GM12801 (cell line): ENCODE data around the gene TAS2R1.

ENCODE experiments used
- TF ChIP-seq, protein P1 (sequence below): IDR thresholded peaks from one replicate; pipeline ENCODE4 v1.5.1; 2011; ENCODE audit warnings: control low read depth; ENCODE audit not compliant: insufficient read length; ENCODE audit errors: extremely low read depth

The TAS2R1 gene

DNA sequence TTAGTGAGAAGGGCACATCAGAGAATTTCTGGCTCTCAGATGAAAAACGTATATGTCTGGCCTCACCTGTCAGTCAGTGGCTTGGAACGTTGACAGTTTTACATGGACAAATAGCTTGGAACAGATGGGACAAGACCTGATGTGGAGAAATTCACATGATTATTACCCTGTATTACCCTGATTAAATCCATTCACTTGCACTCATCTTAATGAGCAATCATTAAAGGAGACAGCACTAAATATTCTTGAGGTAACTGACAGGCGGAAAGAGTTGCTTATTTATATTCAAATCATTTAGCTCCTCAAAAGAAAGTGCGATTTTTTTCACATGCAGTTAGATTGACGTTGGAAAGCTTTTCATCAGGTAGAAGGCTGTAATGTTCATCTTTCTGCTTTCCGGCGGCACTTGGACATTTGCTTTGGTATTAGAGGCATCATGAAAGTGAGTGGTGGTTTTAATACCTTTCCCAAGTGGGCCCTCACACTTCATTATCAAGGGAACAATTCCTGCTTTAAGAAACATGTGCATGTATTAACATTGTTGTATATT lies 11.7 kb upstream of the TAS2R1 start:
- TF ChIP-seq, protein P1, sequence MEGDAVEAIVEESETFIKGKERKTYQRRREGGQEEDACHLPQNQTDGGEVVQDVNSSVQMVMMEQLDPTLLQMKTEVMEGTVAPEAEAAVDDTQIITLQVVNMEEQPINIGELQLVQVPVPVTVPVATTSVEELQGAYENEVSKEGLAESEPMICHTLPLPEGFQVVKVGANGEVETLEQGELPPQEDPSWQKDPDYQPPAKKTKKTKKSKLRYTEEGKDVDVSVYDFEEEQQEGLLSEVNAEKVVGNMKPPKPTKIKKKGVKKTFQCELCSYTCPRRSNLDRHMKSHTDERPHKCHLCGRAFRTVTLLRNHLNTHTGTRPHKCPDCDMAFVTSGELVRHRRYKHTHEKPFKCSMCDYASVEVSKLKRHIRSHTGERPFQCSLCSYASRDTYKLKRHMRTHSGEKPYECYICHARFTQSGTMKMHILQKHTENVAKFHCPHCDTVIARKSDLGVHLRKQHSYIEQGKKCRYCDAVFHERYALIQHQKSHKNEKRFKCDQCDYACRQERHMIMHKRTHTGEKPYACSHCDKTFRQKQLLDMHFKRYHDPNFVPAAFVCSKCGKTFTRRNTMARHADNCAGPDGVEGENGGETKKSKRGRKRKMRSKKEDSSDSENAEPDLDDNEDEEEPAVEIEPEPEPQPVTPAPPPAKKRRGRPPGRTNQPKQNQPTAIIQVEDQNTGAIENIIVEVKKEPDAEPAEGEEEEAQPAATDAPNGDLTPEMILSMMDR: no peak

DNA sequence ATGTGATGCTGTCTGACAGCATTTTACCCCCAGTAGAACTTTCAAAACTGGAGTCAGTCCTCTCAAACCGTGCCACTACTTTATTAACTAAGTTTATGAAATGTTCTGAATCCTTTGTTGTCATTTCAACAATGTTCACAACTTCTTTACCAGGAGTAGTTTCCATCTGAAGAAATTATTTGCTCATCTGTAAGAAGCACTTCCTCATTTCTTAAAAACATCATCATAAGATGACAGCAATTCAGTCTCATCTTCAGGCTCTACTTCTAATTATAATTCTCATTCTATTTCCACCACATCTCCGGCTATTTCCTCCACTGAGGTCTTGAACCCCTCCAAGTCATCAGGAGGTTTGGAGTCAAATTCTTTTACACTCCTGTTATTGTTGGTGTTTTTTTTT lies 2.3 kb upstream of the TAS2R1 start:
- TF ChIP-seq, protein P1: no peak

DNA sequence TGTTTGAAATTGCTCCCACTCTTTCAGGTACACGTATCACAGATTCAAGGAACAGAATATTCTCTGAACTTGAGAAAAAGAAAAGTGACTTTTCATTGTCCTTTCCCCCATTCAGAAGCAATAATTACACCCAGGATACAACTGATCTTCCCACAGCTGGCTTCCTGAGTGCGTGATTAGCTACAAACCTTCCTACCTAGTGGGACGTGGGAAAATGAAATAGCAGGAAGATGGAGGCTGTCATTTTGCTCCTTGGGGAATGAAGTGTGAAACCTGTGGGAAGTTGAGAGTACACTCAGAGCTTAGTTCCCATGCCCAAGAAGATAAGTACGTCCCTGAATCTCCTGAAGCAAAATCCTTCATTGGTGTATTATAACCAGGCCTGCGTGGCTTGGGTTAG lies 2.6 kb downstream of the TAS2R1 start:
- TF ChIP-seq, protein P1: no peak

DNA sequence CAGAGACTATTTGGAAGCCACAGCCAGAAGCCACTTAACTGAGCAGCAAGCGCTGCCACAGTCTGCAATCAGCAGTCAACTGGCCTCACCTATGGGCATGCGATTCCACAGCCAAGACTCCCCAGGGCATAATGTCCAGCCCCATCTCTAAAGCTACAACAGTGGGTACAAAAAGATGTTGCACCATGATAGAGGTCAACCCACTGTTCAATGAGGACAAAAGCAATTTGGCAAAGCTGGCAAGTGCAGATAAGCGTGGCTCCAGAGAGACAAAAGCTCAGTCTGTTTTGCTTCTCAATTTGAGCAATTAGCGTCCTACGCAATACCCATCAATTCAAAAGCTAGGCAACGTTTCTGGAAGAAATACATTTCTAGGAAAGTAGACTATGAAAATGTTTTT lies 3.2 kb downstream of the TAS2R1 start:
- TF ChIP-seq, protein P1: no peak

DNA sequence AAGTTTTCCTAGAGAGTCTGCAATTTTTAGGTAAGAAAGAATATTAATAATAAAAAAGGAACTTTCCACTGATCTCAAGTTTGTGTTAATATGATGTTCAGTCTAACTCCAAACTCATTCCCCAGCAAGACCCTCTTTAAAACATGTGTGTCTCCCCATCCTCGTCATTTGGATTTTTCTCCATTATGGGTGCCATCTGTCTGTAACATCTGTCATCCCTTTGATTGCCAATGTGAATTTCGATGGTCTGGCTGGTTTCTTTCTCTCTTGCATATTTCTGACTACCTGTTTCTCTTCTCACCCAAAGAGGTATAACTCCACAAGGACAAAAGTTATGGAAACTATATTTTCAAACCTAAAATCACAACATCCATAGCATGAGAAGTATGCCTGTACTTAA lies 4.4 kb downstream of the TAS2R1 start:
- TF ChIP-seq, protein P1: no peak

DNA sequence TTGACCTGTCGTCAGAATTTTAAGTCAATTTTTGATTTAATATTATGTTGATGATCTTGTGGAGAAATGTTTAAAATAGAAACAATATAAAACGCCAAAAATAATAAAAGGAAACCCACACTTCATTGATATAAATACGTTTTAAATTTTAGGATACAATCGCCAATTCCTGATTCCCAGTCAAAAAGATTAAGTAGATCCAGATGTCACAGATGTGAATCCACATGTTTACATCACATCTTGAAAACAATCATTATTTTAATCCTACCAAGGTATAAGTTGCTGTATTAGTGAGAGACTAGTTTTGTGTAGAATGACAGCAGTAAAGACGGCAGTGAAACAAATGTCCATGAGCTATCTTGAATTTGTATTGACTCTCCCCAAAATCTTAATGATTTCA lies 4.9 kb downstream of the TAS2R1 start:
- TF ChIP-seq, protein P1: no peak

DNA sequence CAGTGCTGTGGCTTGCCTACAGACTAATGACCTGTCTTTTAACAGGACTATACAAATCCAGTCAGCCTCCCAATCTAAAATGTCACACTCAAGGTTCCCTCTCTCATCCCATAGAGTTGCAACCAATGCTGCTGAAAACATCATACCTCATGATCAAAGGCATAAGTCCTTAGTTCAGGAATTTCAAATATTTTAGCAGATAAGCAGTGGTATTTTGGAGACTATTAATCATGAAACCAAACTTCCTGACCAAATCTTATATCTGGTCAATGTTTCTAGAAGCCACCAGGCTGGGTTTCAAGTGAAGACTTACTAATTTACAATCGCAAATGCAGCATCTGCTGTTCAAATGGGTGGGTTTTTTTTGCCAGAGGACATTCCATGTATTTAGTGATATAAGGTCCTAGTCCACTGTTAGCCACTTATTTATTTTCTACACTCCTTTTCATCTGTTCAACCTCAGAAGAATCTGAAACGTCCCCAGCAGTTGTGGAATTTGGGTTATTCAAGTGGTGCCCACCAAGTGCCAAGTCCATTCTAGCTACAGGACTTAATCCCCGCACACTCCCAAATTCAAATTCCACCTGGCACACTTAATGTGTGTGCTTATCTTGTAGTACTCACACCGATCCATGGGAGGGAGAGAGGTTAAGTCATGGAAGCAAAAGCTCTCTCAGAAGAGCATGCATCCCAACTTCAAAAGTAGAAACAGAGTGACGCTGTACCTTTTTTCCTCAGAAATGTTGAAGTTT lies 5.8 kb downstream of the TAS2R1 start:
- TF ChIP-seq, protein P1: no peak
